A549 (cell line): ENCODE results near the gene UBE2E1. TPM values are rescaled to one million over a fixed set of nuclear protein-coding genes. Genes with fewer than 3 reads are reported as not detected.

ENCODE experiments used
- ATAC-seq, 2 experiments: fragments of 200-7000 bp in 1 of 2; fragments of >200 bp in 1 of 2; cut with Nextera tagmentation in 1 of 2; cut with Tn5 transposase in 1 of 2; 3 replicates each; pipeline versions ENCODE4 v1.8.0 to v1.9.1; 2018 to 2020; ENCODE audit warnings: mild to moderate bottlenecking in 1 of 2, moderate library complexity in 1 of 2
- CTCF ChIA-PET: fragments of 300-600 bp; sonication (Branson Sonifier 250); formaldehyde crosslinking; extraction: SDS; loops from one replicate; lab custom pipeline; 2021; ENCODE audit warnings: antibody characterized with exemption, inconsistent platforms; lab: Yijun Ruan, JAX
- POLR2A ChIA-PET: fragments of 350-600 bp; formaldehyde crosslinking; extraction: SDS; loops from one replicate; lab custom pipeline; 2021; ENCODE audit warnings: antibody characterized with exemption, inconsistent platforms; lab: Yijun Ruan, JAX
- DNase-seq, 2 experiments: peaks; one replicate each; pipeline versions ENCODE4 v3.0.0 to v3.0.0-alpha.2; 2011 to 2016; ENCODE audit warnings: low read depth in 1 of 2, low spot score in 1 of 2
- FAIRE-seq: peaks from 2 replicates; lab custom pipeline; 2011; peaks lifted over from hg19 to GRCh38; lab: Jason Lieb, UNC
- H3K27ac ChIP-seq, 2 experiments: fragments of >200 bp; sonication (Bioruptor Twin); formaldehyde crosslinking; 3 replicates each; pipeline ENCODE4 v1.5.1; 2016 to 2017
- H3K4me1 ChIP-seq: fragments of >200 bp; sonication (Bioruptor Twin); formaldehyde crosslinking; 3 replicates; pipeline ENCODE4 v1.6.1; 2016
- H3K4me2 ChIP-seq: fragments of >200 bp; sonication (Bioruptor Twin); formaldehyde crosslinking; 3 replicates; pipeline ENCODE4 v1.6.1; 2016
- H3K4me3 ChIP-seq: fragments of >200 bp; sonication (Bioruptor Twin); formaldehyde crosslinking; 3 replicates; pipeline ENCODE4 v1.5.1; 2016
- H3K9me3 ChIP-seq: fragments of >200 bp; sonication (Bioruptor Twin); formaldehyde crosslinking; 3 replicates; pipeline ENCODE4 v1.6.1; 2016
- BHLHE40 ChIP-seq: IDR thresholded peaks from 2 replicates; pipeline ENCODE4 v1.6.1; 2012; ENCODE audit warnings: low read depth, low read length, inconsistent platforms
- CHD4 ChIP-seq: fragments of 200-600 bp; sonication (generic); IDR thresholded peaks from 2 replicates; pipeline ENCODE4 v1.6.1; 2016; ENCODE audit warnings: antibody characterized with exemption, mild to moderate bottlenecking, borderline replicate concordance
- EHF ChIP-seq: fragments of 250-450 bp; sonication (Bioruptor Pico); IDR thresholded peaks from 2 replicates; pipeline ENCODE4 v1.5.0; 2020; ENCODE audit warnings: mild to moderate bottlenecking
- FOSB ChIP-seq: fragments of 250-450 bp; sonication (Bioruptor Pico); IDR thresholded peaks from 2 replicates; pipeline ENCODE4 v1.5.0; 2020; ENCODE audit warnings: mild to moderate bottlenecking, moderate library complexity
- FOSL2 ChIP-seq, 2 experiments: fragments of 450-650 bp in 1 of 2; fragments of >200 bp in 1 of 2; sonication (Bioruptor Twin) in 1 of 2; formaldehyde crosslinking; IDR thresholded peaks; 2 replicates each; pipeline versions ENCODE4 v1.5.0 to v1.6.1; 2016 to 2020; ENCODE audit warnings: mild to moderate bottlenecking in 1 of 2, moderate library complexity in 1 of 2
- HOXB13 ChIP-seq: fragments of 250-450 bp; sonication (Bioruptor Pico); IDR thresholded peaks from 2 replicates; pipeline ENCODE4 v1.5.0; 2020; ENCODE audit warnings: low read depth, mild to moderate bottlenecking, moderate library complexity
- MAFK ChIP-seq: fragments of 450-650 bp; IDR thresholded peaks from 2 replicates; pipeline ENCODE4 v1.6.1; 2014; ENCODE audit not compliant: partially characterized antibody
- PHF8 ChIP-seq: fragments of 200-600 bp; sonication (generic); IDR thresholded peaks from 2 replicates; pipeline ENCODE4 v1.6.1; 2016; ENCODE audit warnings: low read depth, mild to moderate bottlenecking, antibody characterized with exemption, moderate library complexity, borderline replicate concordance
- RFX5 ChIP-seq: fragments of 450-650 bp; IDR thresholded peaks from 2 replicates; pipeline ENCODE4 v1.7.1; 2014; ENCODE audit warnings: antibody characterized with exemption, mild to moderate bottlenecking, moderate library complexity
- RNF2 ChIP-seq: fragments of 200-600 bp; sonication (generic); IDR thresholded peaks from 2 replicates; pipeline ENCODE4 v1.6.1; 2016; ENCODE audit warnings: low read depth, mild to moderate bottlenecking, antibody characterized with exemption, moderate library complexity, borderline replicate concordance
- ZC3H11A ChIP-seq: fragments of 450-650 bp; IDR thresholded peaks from 2 replicates; pipeline ENCODE4 v1.6.1; 2014; ENCODE audit warnings: antibody characterized with exemption, mild to moderate bottlenecking
- WGBS: methylation state at CpG from one replicate; pipeline ENCODE4 v1.1.6; 2017; ENCODE audit errors: missing lambda C conversion rate; 5-methylcytosine and 5-hydroxymethylcytosine counted together
- polyA plus RNA-seq, 4 experiments: library from polyadenylated mRNA; depleted of rRNA in 3 of 4; stranded (reverse); fragments of >200 nt; fragmentation: RNase III in 1 of 4; extraction: RNeasy Plus Mini Kit Qiagen cat#74134 plus additional on column Dnase treatment in 1 of 4; gene quantifications; 2 replicates in 3 of 4; 3 replicates in 1 of 4; pipeline ENCODE4 v1.2.3, GENCODE V29; 2011 to 2017
- TF ChIP-seq, protein P1 (sequence below): fragments of 250-450 bp; sonication (Bioruptor Pico); IDR thresholded peaks from 2 replicates; pipeline ENCODE4 v1.5.0; 2021; ENCODE audit warnings: mild to moderate bottlenecking, moderate library complexity, borderline replicate concordance
- TF ChIP-seq, protein P2 (sequence below): fragments of 200-600 bp; sonication (generic); IDR thresholded peaks from 2 replicates; pipeline ENCODE4 v1.6.1; 2016; ENCODE audit warnings: antibody characterized with exemption, mild to moderate bottlenecking, moderate library complexity
- TF ChIP-seq, protein P3 (sequence below): IDR thresholded peaks from 2 replicates; pipeline ENCODE4 v1.6.1; 2012; ENCODE audit warnings: low read depth, borderline replicate concordance

The UBE2E1 gene
- polyA plus RNA-seq, 2 of the 4 experiments (the other 2 are of a cell fraction): 151 to 198 TPM

DNA sequence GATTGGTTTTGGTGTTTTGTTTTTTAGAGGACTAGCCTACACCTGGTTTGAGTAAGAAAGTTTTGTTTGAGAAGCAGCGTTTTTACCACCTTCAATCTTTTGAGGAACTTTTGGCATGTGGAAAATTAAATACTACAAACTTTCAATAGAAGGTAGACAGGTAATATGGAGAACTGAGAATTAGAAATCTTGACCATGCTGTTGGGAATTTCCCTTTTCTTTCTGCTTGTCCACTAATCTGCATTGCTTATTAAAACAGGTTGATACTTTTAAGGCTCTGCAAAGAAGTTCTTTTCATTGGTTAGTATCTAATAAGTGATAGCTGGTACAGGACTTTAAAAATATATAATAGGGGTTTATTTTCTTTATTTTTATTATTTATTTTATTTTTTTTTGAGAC, 31.9 kb downstream of the UBE2E1 start:
- CTCF ChIA-PET: interaction anchor here (1.2 to 2.0 kb wide), 2 partner anchors 9 to 10 kb away, joined by 3 to 6 read pairs; no protein-coding TSS in a partner anchor
- Histone ChIP-seq H3K9me3 (no peaks in the 10 kb centered on the region), H3K27ac (no peak overlapping the region), H3K4me1 (peaks cover 7% of the 10 kb centered on the region; the same call in 1 of the 3 replicates), H3K4me2 (no peak overlapping the region), H3K4me3 (no peak overlapping the region)
- TF ChIP-seq, protein P1, sequence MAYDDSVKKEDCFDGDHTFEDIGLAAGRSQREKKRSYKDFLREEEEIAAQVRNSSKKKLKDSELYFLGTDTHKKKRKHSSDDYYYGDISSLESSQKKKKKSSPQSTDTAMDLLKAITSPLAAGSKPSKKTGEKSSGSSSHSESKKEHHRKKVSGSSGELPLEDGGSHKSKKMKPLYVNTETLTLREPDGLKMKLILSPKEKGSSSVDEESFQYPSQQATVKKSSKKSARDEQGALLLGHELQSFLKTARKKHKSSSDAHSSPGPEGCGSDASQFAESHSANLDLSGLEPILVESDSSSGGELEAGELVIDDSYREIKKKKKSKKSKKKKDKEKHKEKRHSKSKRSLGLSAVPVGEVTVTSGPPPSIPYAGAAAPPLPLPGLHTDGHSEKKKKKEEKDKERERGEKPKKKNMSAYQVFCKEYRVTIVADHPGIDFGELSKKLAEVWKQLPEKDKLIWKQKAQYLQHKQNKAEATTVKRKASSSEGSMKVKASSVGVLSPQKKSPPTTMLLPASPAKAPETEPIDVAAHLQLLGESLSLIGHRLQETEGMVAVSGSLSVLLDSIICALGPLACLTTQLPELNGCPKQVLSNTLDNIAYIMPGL (CRISPR knock-in tag): no peak
- TF ChIP-seq PHF8 (no peak), EHF (no peak), RNF2 (no peak), FOSL2 (IDR thresholded peaks at IDR 0.05) (no peak), FOSL2 (CRISPR knock-in tag; IDR thresholded peaks at IDR 0.05) (no peak), ZC3H11A (no peak), RFX5 (no peak)
- POLR2A ChIA-PET: interaction anchor here (1.2 kb wide), 1 partner anchor 79 kb away, joined by 5 read pairs; the partner anchor contains the start of genes NKIRAS1 and RPL15
- ATAC-seq (no peak), FAIRE-seq (no peak), DNase-seq (no peak)
- WGBS: 78% methylated on average over 1 of the region's 1 CpG

DNA sequence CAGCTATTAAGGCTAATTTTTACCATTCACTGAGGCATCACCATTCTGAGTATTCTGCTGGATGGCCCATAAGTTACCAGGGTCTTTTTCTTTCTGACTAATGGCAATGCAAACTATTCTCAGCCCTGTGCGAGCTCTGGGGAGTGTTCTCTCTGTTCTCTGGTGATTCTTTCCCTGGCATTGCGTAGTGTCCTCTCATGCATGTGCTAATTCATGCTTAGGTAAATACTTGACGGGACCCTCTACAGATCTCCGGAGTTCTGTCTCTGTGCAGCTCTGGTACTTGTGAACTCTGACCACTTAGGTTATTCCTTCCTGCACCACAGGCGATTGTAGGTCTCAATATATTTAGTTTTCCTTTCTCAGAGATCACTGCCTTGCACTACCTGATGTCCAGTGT, 34.8 kb downstream of the UBE2E1 start:
- TF ChIP-seq, protein P2, sequence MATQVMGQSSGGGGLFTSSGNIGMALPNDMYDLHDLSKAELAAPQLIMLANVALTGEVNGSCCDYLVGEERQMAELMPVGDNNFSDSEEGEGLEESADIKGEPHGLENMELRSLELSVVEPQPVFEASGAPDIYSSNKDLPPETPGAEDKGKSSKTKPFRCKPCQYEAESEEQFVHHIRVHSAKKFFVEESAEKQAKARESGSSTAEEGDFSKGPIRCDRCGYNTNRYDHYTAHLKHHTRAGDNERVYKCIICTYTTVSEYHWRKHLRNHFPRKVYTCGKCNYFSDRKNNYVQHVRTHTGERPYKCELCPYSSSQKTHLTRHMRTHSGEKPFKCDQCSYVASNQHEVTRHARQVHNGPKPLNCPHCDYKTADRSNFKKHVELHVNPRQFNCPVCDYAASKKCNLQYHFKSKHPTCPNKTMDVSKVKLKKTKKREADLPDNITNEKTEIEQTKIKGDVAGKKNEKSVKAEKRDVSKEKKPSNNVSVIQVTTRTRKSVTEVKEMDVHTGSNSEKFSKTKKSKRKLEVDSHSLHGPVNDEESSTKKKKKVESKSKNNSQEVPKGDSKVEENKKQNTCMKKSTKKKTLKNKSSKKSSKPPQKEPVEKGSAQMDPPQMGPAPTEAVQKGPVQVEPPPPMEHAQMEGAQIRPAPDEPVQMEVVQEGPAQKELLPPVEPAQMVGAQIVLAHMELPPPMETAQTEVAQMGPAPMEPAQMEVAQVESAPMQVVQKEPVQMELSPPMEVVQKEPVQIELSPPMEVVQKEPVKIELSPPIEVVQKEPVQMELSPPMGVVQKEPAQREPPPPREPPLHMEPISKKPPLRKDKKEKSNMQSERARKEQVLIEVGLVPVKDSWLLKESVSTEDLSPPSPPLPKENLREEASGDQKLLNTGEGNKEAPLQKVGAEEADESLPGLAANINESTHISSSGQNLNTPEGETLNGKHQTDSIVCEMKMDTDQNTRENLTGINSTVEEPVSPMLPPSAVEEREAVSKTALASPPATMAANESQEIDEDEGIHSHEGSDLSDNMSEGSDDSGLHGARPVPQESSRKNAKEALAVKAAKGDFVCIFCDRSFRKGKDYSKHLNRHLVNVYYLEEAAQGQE: no peak
- no peak for TF ChIP-seq HOXB13
- TF ChIP-seq, protein P3, sequence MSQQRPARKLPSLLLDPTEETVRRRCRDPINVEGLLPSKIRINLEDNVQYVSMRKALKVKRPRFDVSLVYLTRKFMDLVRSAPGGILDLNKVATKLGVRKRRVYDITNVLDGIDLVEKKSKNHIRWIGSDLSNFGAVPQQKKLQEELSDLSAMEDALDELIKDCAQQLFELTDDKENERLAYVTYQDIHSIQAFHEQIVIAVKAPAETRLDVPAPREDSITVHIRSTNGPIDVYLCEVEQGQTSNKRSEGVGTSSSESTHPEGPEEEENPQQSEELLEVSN: no peak
- TF ChIP-seq MAFK: no peak
- TF ChIP-seq FOSB: no peak
- no peak for TF ChIP-seq CHD4
- no peak for TF ChIP-seq RNF2
- WGBS: 76% methylated on average over 5 of the region's 5 CpGs
- Histone ChIP-seq H3K4me3 (no peak overlapping the region), H3K9me3 (no peaks in the 10 kb centered on the region), H3K4me2 (no peak overlapping the region), H3K27ac (no peak overlapping the region), H3K4me1 (peaks cover 9% of the 10 kb centered on the region; the same call in 1 of the 3 replicates)
- ChIA-PET POLR2A (interaction anchor here (1.2 kb wide), 1 partner anchor 76 kb away, joined by 4 read pairs; the partner anchor contains the start of genes NKIRAS1 and RPL15), CTCF (no interaction called here)
- ATAC-seq (no peak), FAIRE-seq (no peak), DNase-seq (no peak)

DNA sequence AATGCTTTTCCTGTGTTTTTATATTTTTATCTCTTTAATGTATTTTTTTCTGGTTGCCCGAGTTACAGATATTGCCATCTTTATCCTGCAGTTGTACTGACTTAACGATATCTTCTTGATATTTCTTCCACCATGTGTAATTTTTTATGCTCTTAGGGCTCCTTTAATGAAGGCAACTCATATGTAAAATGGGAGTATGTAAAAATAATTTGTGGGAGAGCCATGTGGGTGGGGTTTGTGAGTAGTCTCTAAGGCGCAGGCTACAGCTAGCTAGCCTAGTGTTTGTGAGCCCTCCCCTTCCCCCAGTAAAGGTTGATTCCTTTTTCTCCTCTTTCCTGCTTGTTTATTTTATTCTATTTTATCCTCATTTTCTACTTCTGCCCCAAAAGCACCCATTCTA, 38.1 kb downstream of the UBE2E1 start:
- no peak overlapping the region for H3K4me3 ChIP-seq
- POLR2A ChIA-PET: no interaction called here
- no peak for TF ChIP-seq BHLHE40
- TF ChIP-seq, protein P2: no peak
- TF ChIP-seq, all 56 proteins: peak for 0
- DNase-seq: no peak
- H3K9me3 ChIP-seq: no peaks in the 10 kb centered on the region
- peaks cover 9% of the 10 kb centered on the region; the same call in 1 of the 3 replicates for H3K4me1 ChIP-seq
- CTCF ChIA-PET: no interaction called here
- H3K27ac ChIP-seq: no peak overlapping the region; a peak in 1 of 6 replicates
- WGBS: 90% methylated on average over 3 of the region's 3 CpGs
- ATAC-seq: no peak
- FAIRE-seq: no peak
- H3K4me2 ChIP-seq: no peak overlapping the region
